A204.1 (cell line): ENCODE measurements around the gene PSG11.
"Not testable (repeated sequence)": the region's sequence is repeated elsewhere in the genome, so short reads cannot be mapped to it uniquely, and the experiment has no call there.

Experiments
- FAIRE-seq: peaks from 2 replicates; lab custom pipeline; 2012; peaks lifted over from hg19 to GRCh38; lab: Jason Lieb, UNC

Gene PSG11

GRCh38 chr19:42988206-42988605, 38.1 kb downstream of the PSG11 start:
- FAIRE-seq = not testable (repeated sequence)

GRCh38 chr19:42985588-42985987, 40.7 kb downstream of the PSG11 start:
- no peak for FAIRE-seq

GRCh38 chr19:42982111-42982510, 44.2 kb downstream of the PSG11 start:
- FAIRE-seq = not testable (repeated sequence)

GRCh38 chr19:42971451-42971850, 54.8 kb downstream of the PSG11 start:
- FAIRE-seq = not testable (repeated sequence)

GRCh38 chr19:42965176-42965575, 61.1 kb downstream of the PSG11 start:
- no peak for FAIRE-seq

- FAIRE-seq = no peak
Measured at GRCh38 chr19:42961119-42961518, 65.2 kb downstream of the PSG11 start.
